ENCODE measurements around the gene ZNF808.

DNA sequence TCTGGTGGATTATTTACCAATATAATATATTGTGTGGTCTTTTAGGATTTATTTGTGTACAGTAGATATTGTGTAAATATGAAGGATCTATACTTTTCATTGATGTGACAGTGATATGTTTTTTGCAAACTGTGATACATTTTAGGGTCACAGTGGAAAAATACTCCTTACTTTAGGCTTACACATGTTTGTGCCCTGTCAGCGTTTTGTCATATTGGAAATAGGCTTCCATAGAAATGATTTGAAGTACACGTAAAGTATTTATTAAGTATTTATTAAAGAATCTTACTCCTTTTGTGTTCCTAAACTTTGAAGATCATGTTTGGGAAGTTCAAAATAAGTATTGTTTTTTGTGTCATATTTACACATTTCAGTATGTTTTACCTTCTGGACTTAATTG, 5.0 kb downstream of the ZNF808 start:
- TF ChIP-seq, protein P1, sequence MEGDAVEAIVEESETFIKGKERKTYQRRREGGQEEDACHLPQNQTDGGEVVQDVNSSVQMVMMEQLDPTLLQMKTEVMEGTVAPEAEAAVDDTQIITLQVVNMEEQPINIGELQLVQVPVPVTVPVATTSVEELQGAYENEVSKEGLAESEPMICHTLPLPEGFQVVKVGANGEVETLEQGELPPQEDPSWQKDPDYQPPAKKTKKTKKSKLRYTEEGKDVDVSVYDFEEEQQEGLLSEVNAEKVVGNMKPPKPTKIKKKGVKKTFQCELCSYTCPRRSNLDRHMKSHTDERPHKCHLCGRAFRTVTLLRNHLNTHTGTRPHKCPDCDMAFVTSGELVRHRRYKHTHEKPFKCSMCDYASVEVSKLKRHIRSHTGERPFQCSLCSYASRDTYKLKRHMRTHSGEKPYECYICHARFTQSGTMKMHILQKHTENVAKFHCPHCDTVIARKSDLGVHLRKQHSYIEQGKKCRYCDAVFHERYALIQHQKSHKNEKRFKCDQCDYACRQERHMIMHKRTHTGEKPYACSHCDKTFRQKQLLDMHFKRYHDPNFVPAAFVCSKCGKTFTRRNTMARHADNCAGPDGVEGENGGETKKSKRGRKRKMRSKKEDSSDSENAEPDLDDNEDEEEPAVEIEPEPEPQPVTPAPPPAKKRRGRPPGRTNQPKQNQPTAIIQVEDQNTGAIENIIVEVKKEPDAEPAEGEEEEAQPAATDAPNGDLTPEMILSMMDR (tag by site-specific recombination; IDR thresholded peaks at IDR 0.05), result no peak
- TF ChIP-seq ZNF138 (tag by site-specific recombination; IDR thresholded peaks at IDR 0.05; ENCODE audit: borderline replicate concordance) (no peak), ZNF239 (tag by site-specific recombination; IDR thresholded peaks at IDR 0.05) (no peak), OSR2 (tag by site-specific recombination; IDR thresholded peaks at IDR 0.05) (no peak), ZNF544 (tag by site-specific recombination; IDR thresholded peaks at IDR 0.05) (no peak), ZNF404 (tag by site-specific recombination; IDR thresholded peaks at IDR 0.05) (no peak), ZNF274 (IDR thresholded peaks at IDR 0.05; ENCODE audit: low read length) (no peak), ZNF274 (tag by site-specific recombination; IDR thresholded peaks at IDR 0.05; ENCODE audit: borderline replicate concordance) (no peak)
- TF ChIP-seq, protein P2, sequence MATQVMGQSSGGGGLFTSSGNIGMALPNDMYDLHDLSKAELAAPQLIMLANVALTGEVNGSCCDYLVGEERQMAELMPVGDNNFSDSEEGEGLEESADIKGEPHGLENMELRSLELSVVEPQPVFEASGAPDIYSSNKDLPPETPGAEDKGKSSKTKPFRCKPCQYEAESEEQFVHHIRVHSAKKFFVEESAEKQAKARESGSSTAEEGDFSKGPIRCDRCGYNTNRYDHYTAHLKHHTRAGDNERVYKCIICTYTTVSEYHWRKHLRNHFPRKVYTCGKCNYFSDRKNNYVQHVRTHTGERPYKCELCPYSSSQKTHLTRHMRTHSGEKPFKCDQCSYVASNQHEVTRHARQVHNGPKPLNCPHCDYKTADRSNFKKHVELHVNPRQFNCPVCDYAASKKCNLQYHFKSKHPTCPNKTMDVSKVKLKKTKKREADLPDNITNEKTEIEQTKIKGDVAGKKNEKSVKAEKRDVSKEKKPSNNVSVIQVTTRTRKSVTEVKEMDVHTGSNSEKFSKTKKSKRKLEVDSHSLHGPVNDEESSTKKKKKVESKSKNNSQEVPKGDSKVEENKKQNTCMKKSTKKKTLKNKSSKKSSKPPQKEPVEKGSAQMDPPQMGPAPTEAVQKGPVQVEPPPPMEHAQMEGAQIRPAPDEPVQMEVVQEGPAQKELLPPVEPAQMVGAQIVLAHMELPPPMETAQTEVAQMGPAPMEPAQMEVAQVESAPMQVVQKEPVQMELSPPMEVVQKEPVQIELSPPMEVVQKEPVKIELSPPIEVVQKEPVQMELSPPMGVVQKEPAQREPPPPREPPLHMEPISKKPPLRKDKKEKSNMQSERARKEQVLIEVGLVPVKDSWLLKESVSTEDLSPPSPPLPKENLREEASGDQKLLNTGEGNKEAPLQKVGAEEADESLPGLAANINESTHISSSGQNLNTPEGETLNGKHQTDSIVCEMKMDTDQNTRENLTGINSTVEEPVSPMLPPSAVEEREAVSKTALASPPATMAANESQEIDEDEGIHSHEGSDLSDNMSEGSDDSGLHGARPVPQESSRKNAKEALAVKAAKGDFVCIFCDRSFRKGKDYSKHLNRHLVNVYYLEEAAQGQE (tag by site-specific recombination; IDR thresholded peaks at IDR 0.05), result no peak
- TF ChIP-seq, protein P3, sequence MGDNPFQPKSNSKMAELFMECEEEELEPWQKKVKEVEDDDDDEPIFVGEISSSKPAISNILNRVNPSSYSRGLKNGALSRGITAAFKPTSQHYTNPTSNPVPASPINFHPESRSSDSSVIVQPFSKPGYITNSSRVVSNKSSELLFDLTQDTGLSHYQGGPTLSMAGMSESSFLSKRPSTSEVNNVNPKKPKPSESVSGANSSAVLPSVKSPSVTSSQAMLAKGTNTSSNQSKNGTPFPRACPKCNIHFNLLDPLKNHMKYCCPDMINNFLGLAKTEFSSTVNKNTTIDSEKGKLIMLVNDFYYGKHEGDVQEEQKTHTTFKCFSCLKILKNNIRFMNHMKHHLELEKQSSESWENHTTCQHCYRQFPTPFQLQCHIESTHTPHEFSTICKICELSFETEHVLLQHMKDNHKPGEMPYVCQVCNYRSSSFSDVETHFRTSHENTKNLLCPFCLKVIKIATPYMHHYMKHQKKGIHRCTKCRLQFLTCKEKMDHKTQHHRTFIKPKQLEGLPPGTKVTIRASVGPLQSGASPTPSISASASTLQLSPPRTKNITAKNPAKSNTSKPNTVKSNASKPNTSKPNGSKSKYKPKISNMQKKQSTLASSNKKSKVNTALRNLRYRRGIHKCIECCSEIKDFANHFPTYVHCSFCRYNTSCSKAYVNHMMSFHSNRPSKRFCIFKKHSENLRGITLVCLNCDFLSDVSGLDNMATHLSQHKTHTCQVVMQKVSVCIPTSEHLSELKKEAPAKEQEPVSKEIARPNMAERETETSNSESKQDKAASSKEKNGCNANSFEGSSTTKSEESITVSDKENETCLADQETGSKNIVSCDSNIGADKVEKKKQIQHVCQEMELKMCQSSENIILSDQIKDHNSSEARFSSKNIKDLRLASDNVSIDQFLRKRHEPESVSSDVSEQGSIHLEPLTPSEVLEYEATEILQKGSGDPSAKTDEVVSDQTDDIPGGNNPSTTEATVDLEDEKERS (tag by site-specific recombination; IDR thresholded peaks at IDR 0.05), result no peak
- TF ChIP-seq, protein P4, sequence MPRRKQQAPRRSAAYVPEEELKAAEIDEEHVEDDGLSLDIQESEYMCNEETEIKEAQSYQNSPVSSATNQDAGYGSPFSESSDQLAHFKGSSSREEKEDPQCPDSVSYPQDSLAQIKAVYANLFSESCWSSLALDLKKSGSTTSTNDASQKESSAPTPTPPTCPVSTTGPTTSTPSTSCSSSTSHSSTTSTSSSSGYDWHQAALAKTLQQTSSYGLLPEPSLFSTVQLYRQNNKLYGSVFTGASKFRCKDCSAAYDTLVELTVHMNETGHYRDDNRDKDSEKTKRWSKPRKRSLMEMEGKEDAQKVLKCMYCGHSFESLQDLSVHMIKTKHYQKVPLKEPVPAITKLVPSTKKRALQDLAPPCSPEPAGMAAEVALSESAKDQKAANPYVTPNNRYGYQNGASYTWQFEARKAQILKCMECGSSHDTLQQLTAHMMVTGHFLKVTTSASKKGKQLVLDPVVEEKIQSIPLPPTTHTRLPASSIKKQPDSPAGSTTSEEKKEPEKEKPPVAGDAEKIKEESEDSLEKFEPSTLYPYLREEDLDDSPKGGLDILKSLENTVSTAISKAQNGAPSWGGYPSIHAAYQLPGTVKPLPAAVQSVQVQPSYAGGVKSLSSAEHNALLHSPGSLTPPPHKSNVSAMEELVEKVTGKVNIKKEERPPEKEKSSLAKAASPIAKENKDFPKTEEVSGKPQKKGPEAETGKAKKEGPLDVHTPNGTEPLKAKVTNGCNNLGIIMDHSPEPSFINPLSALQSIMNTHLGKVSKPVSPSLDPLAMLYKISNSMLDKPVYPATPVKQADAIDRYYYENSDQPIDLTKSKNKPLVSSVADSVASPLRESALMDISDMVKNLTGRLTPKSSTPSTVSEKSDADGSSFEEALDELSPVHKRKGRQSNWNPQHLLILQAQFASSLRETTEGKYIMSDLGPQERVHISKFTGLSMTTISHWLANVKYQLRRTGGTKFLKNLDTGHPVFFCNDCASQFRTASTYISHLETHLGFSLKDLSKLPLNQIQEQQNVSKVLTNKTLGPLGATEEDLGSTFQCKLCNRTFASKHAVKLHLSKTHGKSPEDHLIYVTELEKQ (tag by site-specific recombination; IDR thresholded peaks at IDR 0.05; ENCODE audit: borderline replicate concordance), result no peak
- TF ChIP-seq, protein P5, sequence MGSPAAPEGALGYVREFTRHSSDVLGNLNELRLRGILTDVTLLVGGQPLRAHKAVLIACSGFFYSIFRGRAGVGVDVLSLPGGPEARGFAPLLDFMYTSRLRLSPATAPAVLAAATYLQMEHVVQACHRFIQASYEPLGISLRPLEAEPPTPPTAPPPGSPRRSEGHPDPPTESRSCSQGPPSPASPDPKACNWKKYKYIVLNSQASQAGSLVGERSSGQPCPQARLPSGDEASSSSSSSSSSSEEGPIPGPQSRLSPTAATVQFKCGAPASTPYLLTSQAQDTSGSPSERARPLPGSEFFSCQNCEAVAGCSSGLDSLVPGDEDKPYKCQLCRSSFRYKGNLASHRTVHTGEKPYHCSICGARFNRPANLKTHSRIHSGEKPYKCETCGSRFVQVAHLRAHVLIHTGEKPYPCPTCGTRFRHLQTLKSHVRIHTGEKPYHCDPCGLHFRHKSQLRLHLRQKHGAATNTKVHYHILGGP (tag by site-specific recombination; IDR thresholded peaks at IDR 0.05), result no peak

All from HEK293 (cell line).